AG04450 (cell line): ENCODE data around the gene COX19. TPM values are rescaled to one million over a fixed set of nuclear protein-coding genes. Genes with fewer than 3 reads are reported as not detected.

Experiments
- CTCF ChIA-PET: fragments of 300-600, 350-600 bp; formaldehyde crosslinking; extraction: SDS; loops from one replicate; lab custom pipeline; 2022; ENCODE audit warnings: antibody characterized with exemption, inconsistent platforms; lab: Charles Lee
- POLR2A ChIA-PET: fragments of 350-600 bp; formaldehyde crosslinking; extraction: SDS; loops from one replicate; lab custom pipeline; 2021; ENCODE audit warnings: antibody characterized with exemption, inconsistent platforms; lab: Yijun Ruan, JAX
- DNase-seq: peaks from one replicate; pipeline ENCODE4 v3.0.0-alpha.2; 2011; ENCODE audit warnings: low read depth, low spot score
- H3K27ac ChIP-seq: one replicate; pipeline ENCODE4 v1.5.1; 2012; ENCODE audit warnings: low read depth, low read length, control low read depth
- H3K27me3 ChIP-seq: one replicate; pipeline ENCODE4 v1.6.0; 2012; ENCODE audit warnings: low read length; ENCODE audit not compliant: control insufficient read depth, insufficient read depth
- H3K4me3 ChIP-seq: 2 replicates; pipeline ENCODE4 v1.5.1; 2011; ENCODE audit warnings: mild to moderate bottlenecking, low read depth, low read length, control low read depth
- H3K9me3 ChIP-seq: 2 replicates; pipeline ENCODE4 v1.5.1; 2012; ENCODE audit warnings: low read length; ENCODE audit not compliant: control insufficient read depth, insufficient read depth
- CTCF ChIP-seq: IDR thresholded peaks from 2 replicates; pipeline ENCODE4 v1.5.1; 2011; ENCODE audit warnings: low read depth, low read length, control low read depth, inconsistent platforms
- polyA plus RNA-seq: library from polyadenylated mRNA; depleted of rRNA; stranded (reverse); fragments of >200 nt; gene quantifications from 2 replicates; pipeline ENCODE4 v1.2.3, GENCODE V29; 2011; rRNA removed
- small RNA-seq: library from RNA; depleted of rRNA; stranded (forward); fragments of <200 nt; gene quantifications from one replicate; pipeline ENCODE3, GENCODE V24; 2012; ENCODE audit warnings: low read depth; ENCODE audit not compliant: insufficient read length

The COX19 gene
- polyA plus RNA-seq, 1 experiment, result 6.8 TPM

GRCh38 chr7:918441-919113, 56.8 kb downstream of the COX19 start:
- ChIA-PET CTCF (no interaction called here), POLR2A (no interaction called here)
- DNase-seq, result no peak
- TF ChIP-seq CTCF, result no peak
- no peak overlapping the region for H3K4me3 ChIP-seq
- no peaks in the 10 kb centered on the region; the same call in 1 of the 2 replicates for H3K9me3 ChIP-seq
- no peak overlapping the region for H3K27ac ChIP-seq
- no peaks in the 10 kb centered on the region for H3K27me3 ChIP-seq

- H3K27me3 ChIP-seq, result no peaks in the 10 kb centered on the region
- H3K27ac ChIP-seq, result no peak overlapping the region
- TF ChIP-seq CTCF, result no peak
- ChIA-PET CTCF (no interaction called here), POLR2A (no interaction called here)
- no peaks in the 10 kb centered on the region; the same call in 1 of the 2 replicates for H3K9me3 ChIP-seq
- no peak for DNase-seq
- H3K4me3 ChIP-seq, result no peak overlapping the region
Measured at GRCh38 chr7:918118-918425, 57.3 kb downstream of the COX19 start.

GRCh38 chr7:917255-918117, 57.9 kb downstream of the COX19 start:
- POLR2A ChIA-PET, result no interaction called here
- no peak overlapping the region for H3K27ac ChIP-seq
- no peaks in the 10 kb centered on the region for H3K27me3 ChIP-seq
- no peak for DNase-seq
- CTCF ChIA-PET, result no interaction called here
- H3K4me3 ChIP-seq, result no peak overlapping the region
- H3K9me3 ChIP-seq, result no peaks in the 10 kb centered on the region; the same call in 1 of the 2 replicates
- no peak for TF ChIP-seq CTCF

- no peaks in the 10 kb centered on the region for H3K27me3 ChIP-seq
- POLR2A ChIA-PET, result no interaction called here
- peaks cover 4% of the 10 kb centered on the region; the same call in 1 of the 2 replicates for H3K9me3 ChIP-seq
- CTCF ChIA-PET, result no interaction called here
- no peak for DNase-seq
- no peak for TF ChIP-seq CTCF
- H3K4me3 ChIP-seq, result no peak overlapping the region
- H3K27ac ChIP-seq, result no peak overlapping the region
Measured at GRCh38 chr7:916291-916941, 58.9 kb downstream of the COX19 start.

Small RNAs within 50 kb of the gene (small RNA-seq; reads per million reads assigned to genes)
- gene MIR339, result 265 reads per million, percentile 92 among the genes with 10 or more reads in this experiment

Other genes starting within 250 kb of the COX19 start
- gene DNAAF5, start 248.8 kb downstream of the COX19 start, polyA plus RNA-seq, result 12.6 and 16.9 TPM in 2 replicates
- gene PRKAR1B, start 248.3 kb downstream of the COX19 start, polyA plus RNA-seq, result 16.1 and 17.8 TPM in 2 replicates
- gene SUN1, start 143.1 kb downstream of the COX19 start, polyA plus RNA-seq, result 140 and 159 TPM in 2 replicates
- gene GET4, start 99.0 kb downstream of the COX19 start, polyA plus RNA-seq, result 13.9 and 18.5 TPM in 2 replicates
- 0.87 and 0.89 TPM in 2 replicates for gene ADAP1, start 20.9 kb downstream of the COX19 start, polyA plus RNA-seq
- gene CYP2W1, start 7.6 kb upstream of the COX19 start, polyA plus RNA-seq, result not detected in 2 replicates
- gene GPR146, start 69.0 kb upstream of the COX19 start, polyA plus RNA-seq, result 0.50 and 0.69 TPM in 2 replicates
- 1.4 and 1.8 TPM in 2 replicates for gene GPER1, start 112.6 kb upstream of the COX19 start, polyA plus RNA-seq
- 37.7 and 38.9 TPM in 2 replicates for gene ZFAND2A, start 184.6 kb upstream of the COX19 start, polyA plus RNA-seq